Measurements from ENCODE around the gene MYL6B. TPM values are rescaled to one million over a fixed set of nuclear protein-coding genes. Genes with fewer than 3 reads are reported as not detected.

MYL6B gene
- total and polyA plus RNA-seq, 2 donors (not counting 3 experiments of a cell fraction or from before 2014, with no cell fraction given) = 135 to 185 TPM

GRCh38 chr12:56114084-56114483 lies 38.3 kb upstream of the MYL6B start:
- FAIRE-seq = no peak
- no peak overlapping the region for H3K27ac ChIP-seq (ENCODE audit: insufficient read depth, low read depth, low read length)
- no TSS peak for BruUV-seq (replicated peaks)
- H4K20me1 ChIP-seq (replicated peaks; ENCODE audit: control insufficient read depth, extremely low read depth, insufficient read depth, low read length) = no peaks in the 10 kb centered on the region
- dilution Hi-C loops (cut with MboI; ENCODE audit: extremely low pct_ligation_motif_present, low sequenced_read_pairs) (no loop called here), intact Hi-C loops (cut with micrococcal nuclease) (no loop called here)
- ChIA-PET POLR2A (no interaction called here), CTCF (interaction anchor here (1.1 to 1.2 kb wide), 2 partner anchors 10 to 35 kb away, joined by 3 read pairs; partner anchors contain the start of gene PA2G4)
- no peak overlapping the region for H3K9ac ChIP-seq (replicated peaks; ENCODE audit: extremely low read depth, insufficient read depth, low read length)
- DNase-seq (ENCODE audit: low read depth, low spot score) = no peak
- no peaks in the 10 kb centered on the region for H3K27me3 ChIP-seq (ENCODE audit: control insufficient read depth in 2 of 2, insufficient read depth in 2 of 2, low read length in 2 of 2)
- no peak overlapping the region for H3K4me3 ChIP-seq (replicated peaks in 1 of 3; ENCODE audit: insufficient read depth in 1 of 3, low read depth in 1 of 3, low read length in 3 of 3)
- no peaks in the 10 kb centered on the region for H3K9me3 ChIP-seq (replicated peaks; ENCODE audit: control insufficient read depth, insufficient read depth, low read length)
- peaks cover 11% of the 10 kb centered on the region for H3K4me1 ChIP-seq (ENCODE audit: control insufficient read depth, extremely low read depth, insufficient read depth, low read length)
- no peak overlapping the region for H3K4me2 ChIP-seq (ENCODE audit: insufficient read depth, low read length)
- no peak overlapping the region for H2AFZ ChIP-seq (ENCODE audit: low read depth, low read length)
- H3K9me1 ChIP-seq (replicated peaks; ENCODE audit: control insufficient read depth, extremely low read depth, insufficient read depth, low read length) = no peaks in the 10 kb centered on the region
- H3K36me3 ChIP-seq (ENCODE audit: control insufficient read depth in 2 of 2, extremely low read depth in 1 of 2, insufficient read depth in 2 of 2, low read length in 2 of 2) = peaks cover 17 to 19% of the 10 kb centered on the region in 2 experiments
- TF ChIP-seq, protein P1, sequence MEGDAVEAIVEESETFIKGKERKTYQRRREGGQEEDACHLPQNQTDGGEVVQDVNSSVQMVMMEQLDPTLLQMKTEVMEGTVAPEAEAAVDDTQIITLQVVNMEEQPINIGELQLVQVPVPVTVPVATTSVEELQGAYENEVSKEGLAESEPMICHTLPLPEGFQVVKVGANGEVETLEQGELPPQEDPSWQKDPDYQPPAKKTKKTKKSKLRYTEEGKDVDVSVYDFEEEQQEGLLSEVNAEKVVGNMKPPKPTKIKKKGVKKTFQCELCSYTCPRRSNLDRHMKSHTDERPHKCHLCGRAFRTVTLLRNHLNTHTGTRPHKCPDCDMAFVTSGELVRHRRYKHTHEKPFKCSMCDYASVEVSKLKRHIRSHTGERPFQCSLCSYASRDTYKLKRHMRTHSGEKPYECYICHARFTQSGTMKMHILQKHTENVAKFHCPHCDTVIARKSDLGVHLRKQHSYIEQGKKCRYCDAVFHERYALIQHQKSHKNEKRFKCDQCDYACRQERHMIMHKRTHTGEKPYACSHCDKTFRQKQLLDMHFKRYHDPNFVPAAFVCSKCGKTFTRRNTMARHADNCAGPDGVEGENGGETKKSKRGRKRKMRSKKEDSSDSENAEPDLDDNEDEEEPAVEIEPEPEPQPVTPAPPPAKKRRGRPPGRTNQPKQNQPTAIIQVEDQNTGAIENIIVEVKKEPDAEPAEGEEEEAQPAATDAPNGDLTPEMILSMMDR (IDR thresholded peaks at IDR 0.05; ENCODE audit: extremely low read depth in 1 of 2, insufficient read depth in 1 of 2, low read depth in 1 of 2, low read length in 2 of 2) = no peak
- no peak for TF ChIP-seq JUN (IDR thresholded peaks at IDR 0.05; ENCODE audit: borderline replicate concordance, insufficient read depth, insufficient read length, low read depth)
- TF ChIP-seq MYC (IDR thresholded peaks at IDR 0.05; ENCODE audit: low read depth, low read length) = no peak
- TF ChIP-seq POLR2A (IDR thresholded peaks at IDR 0.05; ENCODE audit: low read depth, low read length) = no peak
- no peak for TF ChIP-seq MAX (IDR thresholded peaks at IDR 0.05; ENCODE audit: insufficient read depth, insufficient read length)
- TF ChIP-seq POLR2AphosphoS5 (IDR thresholded peaks at IDR 0.05; ENCODE audit: insufficient read depth, low read depth, low read length) = no peak
- no peak for TF ChIP-seq EZH2 (IDR thresholded peaks at IDR 0.05; ENCODE audit: borderline replicate concordance, low read depth, low read length, severe bottlenecking)
- no peak for TF ChIP-seq GATA2 (IDR thresholded peaks at IDR 0.05; ENCODE audit: insufficient read depth, insufficient read length, low read depth, low read length)
- no peak for TF ChIP-seq FOS (IDR thresholded peaks at IDR 0.05; ENCODE audit: borderline replicate concordance, insufficient read depth, low read length)
- H3K79me2 ChIP-seq (ENCODE audit: control insufficient read depth, insufficient read depth, low read length) = peaks cover 15% of the 10 kb centered on the region
